ENCODE measurements around the gene ASB10. TPM values are rescaled to one million over a fixed set of nuclear protein-coding genes. Genes with fewer than 3 reads are reported as not detected.
A peak's percentile ranks its signal among the peaks of the same experiment; 100 is the strongest.

ASB10 gene
- total RNA-seq, 6 experiments from 2014 or later = not detected

DNA sequence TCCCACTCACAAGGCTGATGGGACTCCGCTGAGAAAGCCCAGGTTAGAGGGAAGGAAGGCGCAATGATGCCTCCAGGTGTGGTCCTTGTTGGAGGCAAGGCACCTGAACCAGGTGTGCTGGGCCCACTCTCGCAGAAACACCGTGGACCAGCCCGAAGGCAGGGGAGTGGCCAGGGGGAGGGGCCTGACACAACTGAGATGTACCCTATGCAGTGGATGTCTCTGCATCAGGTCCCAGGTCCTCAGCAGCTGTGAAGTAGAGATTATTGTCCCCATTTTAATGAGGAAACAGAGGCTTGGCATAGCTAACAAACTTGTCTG, 51.6 kb downstream of the ASB10 start:
- 83% methylated on average over 1 of the region's 5 CpGs for WGBS (ENCODE audit: insufficient coverage, low coverage, low lambda C conversion rate, missing lambda C conversion rate)
- TF ChIP-seq, protein P1, sequence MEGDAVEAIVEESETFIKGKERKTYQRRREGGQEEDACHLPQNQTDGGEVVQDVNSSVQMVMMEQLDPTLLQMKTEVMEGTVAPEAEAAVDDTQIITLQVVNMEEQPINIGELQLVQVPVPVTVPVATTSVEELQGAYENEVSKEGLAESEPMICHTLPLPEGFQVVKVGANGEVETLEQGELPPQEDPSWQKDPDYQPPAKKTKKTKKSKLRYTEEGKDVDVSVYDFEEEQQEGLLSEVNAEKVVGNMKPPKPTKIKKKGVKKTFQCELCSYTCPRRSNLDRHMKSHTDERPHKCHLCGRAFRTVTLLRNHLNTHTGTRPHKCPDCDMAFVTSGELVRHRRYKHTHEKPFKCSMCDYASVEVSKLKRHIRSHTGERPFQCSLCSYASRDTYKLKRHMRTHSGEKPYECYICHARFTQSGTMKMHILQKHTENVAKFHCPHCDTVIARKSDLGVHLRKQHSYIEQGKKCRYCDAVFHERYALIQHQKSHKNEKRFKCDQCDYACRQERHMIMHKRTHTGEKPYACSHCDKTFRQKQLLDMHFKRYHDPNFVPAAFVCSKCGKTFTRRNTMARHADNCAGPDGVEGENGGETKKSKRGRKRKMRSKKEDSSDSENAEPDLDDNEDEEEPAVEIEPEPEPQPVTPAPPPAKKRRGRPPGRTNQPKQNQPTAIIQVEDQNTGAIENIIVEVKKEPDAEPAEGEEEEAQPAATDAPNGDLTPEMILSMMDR (IDR thresholded peaks at IDR 0.05) = no peak
- TF ChIP-seq POLR2A (IDR thresholded peaks at IDR 0.05) = no peak
- intact Hi-C loops (cut with DNase I) = no loop called here
- H3K27me3 ChIP-seq = no peaks in the 10 kb centered on the region
- H3K4me1 ChIP-seq = no peaks in the 10 kb centered on the region
- ATAC-seq (no peak), DNase-seq (peak in 1 of 3 donors; percentile 46)
- no peak overlapping the region for H3K4me3 ChIP-seq
- H3K27ac ChIP-seq = no peak overlapping the region
- H3K9me3 ChIP-seq = no peaks in the 10 kb centered on the region
- peaks cover 0 to 35% (median 12%) of the 10 kb centered on the region in 4 donors for H3K36me3 ChIP-seq

DNA sequence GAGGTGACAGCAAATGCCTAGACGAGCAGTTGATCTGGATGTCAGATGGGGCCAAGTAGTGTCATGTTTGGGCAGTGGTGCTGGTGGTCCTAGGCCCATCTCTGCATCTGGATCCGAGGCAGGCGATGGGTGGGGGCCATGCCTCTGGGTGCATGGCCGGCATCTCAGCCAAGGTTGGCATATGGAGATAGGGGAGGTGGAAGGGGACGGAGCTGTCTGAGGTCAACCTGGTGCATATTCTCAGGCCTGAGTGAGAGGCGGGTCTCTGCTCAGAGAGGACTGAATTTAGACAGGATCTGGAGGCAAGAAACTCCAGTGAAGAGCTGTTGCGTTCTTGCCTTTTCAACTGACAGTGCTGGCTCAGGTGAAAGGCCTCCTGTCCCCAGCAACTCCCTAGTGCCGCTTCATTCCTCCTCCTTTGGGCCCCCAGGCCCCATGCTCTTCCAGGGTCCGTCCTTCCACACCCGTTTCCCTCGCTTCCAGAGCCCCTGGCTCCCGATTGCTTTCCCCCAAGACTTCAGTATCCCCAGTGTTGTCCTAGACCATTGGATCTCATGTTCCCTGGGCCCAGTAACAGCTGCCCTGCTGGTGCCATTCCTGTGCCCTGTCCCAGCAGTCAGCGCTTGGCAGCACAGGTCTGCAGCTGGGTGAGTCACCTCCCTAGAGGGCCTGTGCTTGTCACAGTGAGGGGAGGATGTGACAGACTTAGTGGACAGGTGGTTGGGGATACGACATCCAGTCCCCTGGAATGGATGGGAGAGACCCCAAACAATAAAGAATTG, 52.1 kb downstream of the ASB10 start:
- Histone ChIP-seq H3K36me3 (peaks cover 0 to 36% (median 13%) of the 10 kb centered on the region in 4 donors), H3K4me3 (no peak overlapping the region), H3K27ac (no peak overlapping the region), H3K4me1 (no peaks in the 10 kb centered on the region), H3K27me3 (no peaks in the 10 kb centered on the region), H3K9me3 (no peaks in the 10 kb centered on the region)
- ATAC-seq (no peak), DNase-seq (peak in 1 of 3 donors; percentile 34)
- TF ChIP-seq, protein P1 (IDR thresholded peaks at IDR 0.05) = no peak
- no peak for TF ChIP-seq POLR2A (IDR thresholded peaks at IDR 0.05)
- WGBS (ENCODE audit: insufficient coverage, low coverage, low lambda C conversion rate, missing lambda C conversion rate) = 86% methylated on average over 10 of the region's 14 CpGs
- intact Hi-C loops (cut with DNase I) = no loop called here

DNA sequence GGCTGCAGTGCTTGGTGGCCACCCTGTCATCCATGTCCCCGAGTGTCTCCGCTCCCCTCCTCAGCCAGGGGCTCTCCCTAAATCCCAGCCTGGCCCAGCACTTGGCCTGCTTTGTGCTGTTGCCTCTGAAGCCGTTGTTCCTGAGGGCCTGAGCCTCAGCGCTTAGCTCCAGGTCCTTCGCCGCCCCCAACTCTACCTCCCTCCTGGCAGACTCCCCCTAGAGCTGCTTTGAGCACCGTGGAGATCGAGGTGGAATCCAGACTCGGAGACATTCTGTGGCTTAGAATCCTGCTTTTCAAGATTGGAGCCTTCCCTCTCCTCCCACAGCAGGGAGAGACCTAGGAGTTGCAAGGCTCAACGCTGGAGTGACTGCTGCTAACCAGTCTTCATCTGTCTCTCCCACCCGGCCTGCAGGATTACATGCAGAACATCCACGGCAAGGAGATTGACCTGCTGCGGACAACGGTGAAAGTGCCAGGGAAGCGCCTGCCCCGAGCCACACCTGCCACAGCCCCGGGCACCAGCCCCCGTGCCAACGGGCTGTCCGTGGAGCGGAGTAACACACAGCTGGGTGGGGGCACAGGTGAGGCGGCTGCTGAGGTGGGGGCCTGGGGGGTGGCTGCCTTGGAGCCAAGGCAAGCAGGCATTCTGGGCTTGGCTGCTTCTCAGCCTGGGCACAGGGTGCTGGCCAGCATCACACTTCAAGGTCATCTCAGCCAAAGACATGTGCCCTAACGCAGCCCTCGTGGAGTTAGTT, 52.9 kb downstream of the ASB10 start:
- ATAC-seq = no peak
- no peaks in the 10 kb centered on the region for H3K27me3 ChIP-seq
- no peak overlapping the region for H3K4me3 ChIP-seq
- TF ChIP-seq, protein P1 (IDR thresholded peaks at IDR 0.05) = no peak
- TF ChIP-seq POLR2A (IDR thresholded peaks at IDR 0.05) = no peak
- no peaks in the 10 kb centered on the region for H3K4me1 ChIP-seq
- WGBS (ENCODE audit: insufficient coverage, low coverage, low lambda C conversion rate, missing lambda C conversion rate) = 98% methylated on average over 8 of the region's 24 CpGs
- H3K9me3 ChIP-seq = no peaks in the 10 kb centered on the region
- intact Hi-C loops (cut with DNase I) = no loop called here
- no peak overlapping the region for H3K27ac ChIP-seq
- peak in 1 of 3 donors; percentile 31 for DNase-seq
- peaks cover 0 to 40% (median 14%) of the 10 kb centered on the region in 4 donors for H3K36me3 ChIP-seq

DNA sequence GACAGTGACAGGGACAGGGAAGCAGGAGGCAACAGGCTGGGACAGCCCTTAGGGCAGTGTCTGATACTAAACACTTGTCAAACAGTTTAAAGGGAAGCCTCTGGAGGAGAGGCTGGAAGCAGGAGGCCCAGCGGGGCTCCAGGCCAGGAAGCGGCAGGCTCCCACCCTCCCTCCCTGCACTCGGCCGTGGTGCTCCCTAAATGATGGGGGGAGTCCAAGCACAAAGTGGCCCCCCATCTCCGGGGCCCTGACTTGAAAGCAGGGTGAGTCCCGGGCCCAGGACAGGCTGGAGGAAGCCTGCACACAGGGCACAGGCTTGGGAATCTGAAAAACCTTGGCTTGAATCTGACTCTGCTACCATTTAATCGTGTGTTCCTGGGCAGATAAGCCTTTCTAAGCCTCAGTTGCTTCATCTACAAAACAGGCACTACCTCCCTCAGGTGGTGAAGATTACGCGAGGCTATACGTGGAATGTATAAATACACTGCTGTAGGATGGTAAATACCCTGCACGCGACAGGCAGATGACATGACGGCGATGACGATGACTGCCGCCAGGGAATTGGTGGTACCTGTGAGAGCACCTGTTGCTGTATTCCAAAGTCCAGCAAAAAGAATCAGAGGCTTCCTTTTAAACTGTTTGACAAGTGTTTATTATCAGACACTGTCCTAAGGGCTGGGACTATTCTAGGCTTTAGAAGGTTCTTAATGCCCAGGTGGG, 53.6 kb downstream of the ASB10 start:
- no peak overlapping the region for H3K4me3 ChIP-seq
- H3K27me3 ChIP-seq = no peaks in the 10 kb centered on the region
- no peaks in the 10 kb centered on the region for H3K9me3 ChIP-seq
- TF ChIP-seq, protein P1 (IDR thresholded peaks at IDR 0.05) = no peak
- TF ChIP-seq POLR2A (IDR thresholded peaks at IDR 0.05) = no peak
- H3K27ac ChIP-seq = no peak overlapping the region
- H3K36me3 ChIP-seq = peaks cover 0 to 44% (median 15%) of the 10 kb centered on the region in 4 donors
- intact Hi-C loops (cut with DNase I) = no loop called here
- DNase-seq = peak in 2 of 3 donors; percentile 8 to 34
- no peaks in the 10 kb centered on the region for H3K4me1 ChIP-seq
- 77% methylated on average over 9 of the region's 16 CpGs for WGBS (ENCODE audit: insufficient coverage, low coverage, low lambda C conversion rate, missing lambda C conversion rate)
- no peak for ATAC-seq
